Mucosa of gallbladder (tissue), 1 donor: ENCODE data around the gene KRT2. TPM values are rescaled to one million over a fixed set of nuclear protein-coding genes. Genes with fewer than 3 reads are reported as not detected.

Source experiments
- DNase-seq: peaks from one replicate; pipeline ENCODE4 v3.0.0-alpha.2; 2020; ENCODE audit warnings: low spot score
- total RNA-seq: library from RNA; stranded (reverse); gene quantifications from one replicate; pipeline ENCODE4 v1.2.1, GENCODE V29; 2021
- donor health status: DM: no; HTN: no; CAD: no.

KRT2 gene
- total RNA-seq, 1 donor from 2014 or later = not detected

DNA sequence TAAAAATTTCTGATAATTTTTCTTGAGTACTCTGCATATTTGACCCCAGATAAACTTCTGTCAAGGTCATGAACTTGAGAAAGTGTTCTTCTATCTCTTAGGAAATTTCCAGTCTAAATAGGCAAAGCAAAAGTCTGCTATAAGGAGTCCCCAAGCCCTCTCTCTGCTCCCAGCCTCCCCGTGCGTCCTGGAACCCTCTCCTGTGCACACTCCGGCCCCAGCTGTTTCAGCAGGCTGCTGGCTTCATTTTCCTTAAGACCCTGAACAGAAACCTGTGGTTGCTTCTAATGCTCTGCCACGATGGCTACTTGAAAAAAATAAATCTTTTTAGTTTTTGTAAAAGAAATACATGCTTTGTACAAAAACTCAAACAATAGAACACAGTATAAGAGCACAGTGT lies 14.7 kb downstream of the KRT2 start:
- DNase-seq = no peak

DNA sequence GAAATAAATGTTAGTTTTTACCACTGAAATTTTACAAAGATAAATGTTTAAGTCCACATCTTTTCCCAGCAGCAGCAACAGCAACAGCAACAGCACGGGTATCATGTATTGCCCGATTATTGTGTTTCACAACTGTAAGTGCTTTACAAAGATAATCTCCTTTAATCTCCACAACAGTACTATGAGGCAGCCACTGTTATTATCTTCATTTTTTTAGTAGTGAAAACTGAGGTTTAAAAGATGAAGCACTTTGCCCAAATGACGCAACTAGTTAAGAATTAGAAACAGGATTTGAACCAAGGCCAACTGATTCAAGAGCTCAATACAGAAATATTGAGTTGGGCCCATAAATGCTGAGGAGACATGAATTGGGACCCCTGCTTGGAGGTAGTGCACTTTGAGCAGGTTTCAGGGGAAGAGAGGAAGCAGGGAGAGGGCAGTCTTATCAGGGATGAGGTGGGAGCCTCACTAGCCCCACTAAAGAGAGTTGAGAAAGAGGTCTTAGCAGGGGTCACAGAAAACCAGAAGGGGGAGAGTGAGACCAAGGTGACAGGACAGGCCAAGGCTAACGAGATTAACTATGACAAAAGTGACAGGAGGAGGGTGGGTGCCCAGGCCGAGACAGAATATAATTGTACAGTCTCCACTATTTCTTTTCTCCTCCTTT lies 15.3 kb downstream of the KRT2 start:
- no peak for DNase-seq

DNA sequence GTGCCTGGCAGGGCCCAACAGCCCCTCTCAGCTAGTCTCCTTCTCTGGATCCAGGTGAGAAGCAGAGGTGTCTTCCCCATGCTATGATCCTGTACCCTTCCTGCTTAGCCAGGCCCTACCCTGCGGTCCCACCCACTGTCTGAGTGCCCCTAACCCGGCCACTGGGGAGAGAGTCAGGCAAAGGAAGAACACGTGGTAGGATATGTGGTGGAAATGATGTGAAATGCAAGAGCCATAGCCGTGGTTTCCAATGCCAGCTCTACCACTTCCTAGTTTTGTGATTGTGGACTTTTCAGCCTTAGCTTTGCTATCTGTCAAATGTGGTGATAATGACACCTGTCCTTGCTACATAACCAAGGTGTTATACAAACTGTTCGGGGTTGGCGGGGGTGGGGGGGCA lies 15.8 kb downstream of the KRT2 start:
- DNase-seq = no peak

DNA sequence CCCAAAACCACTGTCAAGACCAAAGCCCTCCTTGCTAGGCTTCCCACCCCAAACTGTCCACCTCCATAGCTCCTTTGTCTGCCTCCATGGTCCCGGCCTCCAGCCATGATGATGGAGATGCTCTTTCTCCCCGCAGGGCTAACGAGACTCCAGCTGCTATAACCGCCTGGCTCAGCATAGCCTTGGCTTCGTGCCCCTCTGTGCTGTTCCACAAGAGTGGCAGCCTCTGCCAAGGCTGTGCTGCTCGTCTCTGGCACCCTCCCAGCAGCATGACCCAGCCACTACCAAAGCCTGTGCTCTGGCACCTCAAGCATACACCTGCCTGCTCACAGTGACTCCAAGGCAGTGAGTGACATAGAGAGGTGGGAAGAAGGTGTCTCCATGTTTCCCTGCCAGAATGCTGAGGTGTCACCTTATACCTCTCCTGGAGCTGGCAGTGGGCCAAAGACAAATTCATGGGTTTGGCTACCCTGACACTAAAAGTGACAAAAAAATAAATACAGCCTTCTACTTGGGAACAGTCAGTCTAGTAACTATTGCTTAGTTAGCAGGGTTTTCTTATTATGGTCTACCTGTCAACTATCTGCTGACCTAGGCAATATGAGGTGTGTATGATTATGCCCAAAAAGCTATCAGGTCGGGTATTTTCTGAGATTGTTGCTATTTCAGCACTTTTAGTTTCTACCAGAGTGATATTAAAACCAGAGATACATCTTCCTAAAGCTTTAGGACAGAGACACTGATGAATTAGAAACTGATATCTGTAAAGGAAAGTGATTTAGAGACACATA lies 17.6 kb downstream of the KRT2 start:
- no peak for DNase-seq

DNA sequence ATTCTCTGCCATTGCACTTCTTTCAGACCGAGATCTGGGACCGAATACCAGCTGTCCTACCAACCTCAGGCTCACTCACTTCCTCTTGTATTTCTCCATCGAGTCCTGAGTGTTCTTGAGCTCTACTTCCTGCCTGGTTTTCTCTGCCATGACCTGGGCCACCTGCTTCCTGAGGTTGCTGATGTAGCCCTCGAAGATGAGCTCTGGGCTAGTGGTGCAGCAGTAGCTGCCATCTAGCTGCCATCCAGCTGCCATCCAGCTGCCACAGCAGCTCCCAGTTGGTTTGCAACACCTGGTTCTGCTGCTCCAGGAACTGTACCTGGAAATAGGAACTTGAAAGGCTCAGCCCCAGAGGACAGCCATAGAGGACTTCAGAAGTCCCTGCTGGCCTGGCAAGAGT lies 18.6 kb downstream of the KRT2 start:
- DNase-seq = no peak

DNA sequence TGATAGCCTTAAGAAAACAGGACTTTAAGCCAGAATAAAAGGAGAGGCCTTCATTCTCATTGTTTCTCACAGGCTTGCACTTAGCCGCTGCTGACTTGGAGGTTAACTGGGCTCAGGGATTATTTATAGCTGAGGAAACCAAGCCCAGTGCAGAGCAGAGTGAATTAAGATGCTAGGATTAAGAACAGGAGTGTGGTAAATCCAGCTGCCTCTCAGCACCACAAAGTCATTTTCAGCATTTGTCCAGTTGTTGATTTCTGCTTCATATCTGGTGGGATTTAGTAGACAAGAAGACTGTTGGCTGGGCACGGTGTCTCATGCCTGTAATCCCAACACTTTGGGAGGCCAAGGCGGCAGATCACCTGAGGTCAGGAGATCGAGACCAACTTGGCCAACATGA lies 19.4 kb downstream of the KRT2 start:
- DNase-seq = no peak

DNA sequence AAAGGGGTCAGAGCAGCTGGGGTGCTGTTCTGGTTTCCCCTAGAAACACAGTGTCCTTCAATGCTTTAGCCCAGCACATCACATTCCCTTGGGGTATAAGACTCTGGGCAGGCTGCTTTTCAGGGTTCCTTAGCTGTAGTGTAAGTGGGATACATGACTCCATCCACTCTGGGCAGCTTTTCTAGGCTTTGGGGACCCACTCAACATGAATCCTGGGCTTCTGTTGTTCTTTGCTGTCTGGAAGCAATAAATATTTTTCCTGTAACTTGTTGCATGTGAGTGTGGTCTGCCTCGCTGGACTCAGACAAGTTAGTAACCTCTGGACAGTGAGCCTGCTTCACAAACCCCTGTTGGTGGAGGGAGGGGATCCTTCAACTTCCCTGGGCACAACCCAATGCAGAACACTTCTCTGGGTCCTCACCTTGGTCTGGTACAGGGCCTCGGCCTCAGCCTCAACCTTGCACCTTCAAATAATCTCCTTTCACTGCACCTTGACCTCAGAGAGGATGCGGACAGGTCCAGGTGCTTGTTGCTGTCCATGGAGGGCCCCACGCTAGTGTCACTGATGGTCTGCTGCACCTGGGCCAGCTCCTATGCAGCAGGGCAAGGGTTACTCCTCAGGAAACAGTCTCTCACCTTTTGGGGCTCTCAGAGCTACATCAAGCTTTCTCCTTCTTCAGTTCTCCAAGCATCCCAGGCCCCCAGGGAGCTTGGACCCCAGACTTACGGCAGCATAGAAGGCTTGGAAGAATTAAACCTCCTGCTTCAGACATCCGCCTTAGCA lies 20.1 kb downstream of the KRT2 start:
- DNase-seq = no peak

DNA sequence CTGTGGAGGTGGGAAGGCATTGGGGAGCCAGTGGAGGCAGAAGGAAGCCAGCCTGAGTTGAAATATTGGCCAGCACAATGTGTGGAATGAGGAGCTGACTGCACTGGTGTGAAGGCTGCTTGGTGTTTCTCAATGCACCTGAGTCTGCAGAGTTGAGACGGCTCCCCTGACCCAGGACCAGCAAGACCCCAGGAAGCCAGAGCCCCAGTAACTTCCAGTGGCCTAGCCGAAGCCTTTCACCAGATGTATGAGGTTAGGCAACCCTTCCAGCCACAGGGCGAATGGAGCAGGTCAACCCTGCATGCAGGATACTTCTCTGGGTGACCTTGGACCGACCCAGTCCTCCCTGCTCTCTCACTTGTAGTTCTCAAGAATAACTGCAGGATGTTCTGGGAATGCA lies 20.7 kb downstream of the KRT2 start:
- DNase-seq = no peak

DNA sequence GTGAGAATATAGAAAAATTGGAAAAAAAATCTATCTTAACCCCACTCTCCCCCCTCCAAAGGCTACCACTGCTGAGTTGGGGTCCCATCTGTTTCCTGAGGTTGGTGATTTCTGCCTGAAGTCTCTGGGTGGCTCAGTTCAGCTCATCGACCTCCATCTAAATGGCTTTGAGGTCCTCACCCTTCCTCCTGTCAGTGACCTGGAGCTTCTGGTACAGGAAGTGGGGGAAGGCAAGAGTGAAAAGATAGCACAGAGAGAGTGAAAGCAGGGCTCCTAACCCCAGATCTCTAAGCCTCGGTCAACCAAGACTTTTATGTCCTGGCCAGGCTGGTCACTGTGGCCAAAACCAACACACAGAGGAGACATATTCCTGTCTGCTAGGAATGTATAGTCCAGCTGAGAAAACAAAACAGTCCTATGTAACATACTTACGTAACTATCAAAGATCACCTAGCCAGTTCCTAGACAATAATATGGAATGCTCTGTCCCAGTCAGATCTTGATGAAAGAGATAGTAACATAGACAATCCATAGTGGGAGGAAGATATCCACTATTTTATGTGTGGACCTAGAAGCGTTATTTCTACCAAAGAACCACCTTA lies 21.3 kb downstream of the KRT2 start:
- no peak for DNase-seq

DNA sequence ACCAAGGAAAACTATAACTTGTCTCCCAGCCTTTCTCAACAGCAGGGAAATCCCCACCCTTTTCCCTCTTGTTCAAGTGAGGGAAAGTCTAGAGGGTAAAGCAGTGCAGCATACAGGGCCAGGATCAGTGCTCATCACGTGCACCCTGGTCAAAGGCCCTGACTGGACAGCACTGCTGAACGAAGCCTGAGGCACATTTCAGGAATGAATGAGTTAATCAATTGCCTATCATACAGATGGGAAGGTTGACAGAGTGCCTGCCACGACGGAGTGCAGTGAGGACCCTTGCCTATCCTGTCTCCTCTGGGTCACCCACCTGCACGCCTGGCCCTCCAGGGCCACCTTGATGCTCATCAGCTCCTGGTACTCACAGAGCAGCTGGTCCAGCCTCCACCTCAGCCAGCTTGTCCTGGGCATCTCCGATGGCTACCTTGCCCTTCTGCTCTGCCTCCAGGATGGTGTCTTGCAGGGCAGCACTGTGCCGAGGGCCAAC lies 22.0 kb downstream of the KRT2 start:
- no peak for DNase-seq

DNA sequence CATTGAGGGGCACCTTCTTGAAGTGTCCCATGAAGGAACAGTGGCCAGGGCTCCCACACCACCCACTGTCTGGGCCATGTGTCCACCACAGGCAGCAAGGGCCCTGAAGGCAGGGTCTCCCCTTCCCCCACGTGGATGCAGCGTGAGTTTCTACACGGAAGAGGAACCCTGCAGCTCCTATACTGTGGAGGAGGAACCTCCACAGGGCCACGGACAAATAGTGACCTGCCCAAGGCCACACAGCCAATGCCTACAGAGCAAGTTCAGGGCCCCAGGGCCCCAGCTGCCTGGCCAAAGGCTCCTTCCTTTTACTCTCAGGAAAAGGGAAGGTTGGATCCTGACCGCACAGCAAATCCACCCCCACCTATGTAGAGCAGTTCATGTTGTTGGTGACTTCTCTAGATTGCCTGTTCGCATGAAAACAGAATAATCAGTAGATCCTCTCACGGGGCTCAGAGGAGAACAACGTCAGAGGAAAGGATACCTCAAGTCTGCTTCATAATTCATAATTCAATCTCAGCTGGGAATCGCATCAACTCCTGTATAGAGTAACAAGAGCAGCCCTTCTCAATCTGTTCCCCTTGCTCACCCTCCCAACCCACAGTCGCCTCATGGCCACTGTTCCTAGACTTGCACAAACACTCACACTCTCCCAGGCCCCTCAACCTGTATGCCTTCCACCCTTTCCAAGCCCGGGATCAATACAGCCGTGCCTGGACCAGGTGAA lies 22.6 kb downstream of the KRT2 start:
- peak; percentile 2 for DNase-seq

DNA sequence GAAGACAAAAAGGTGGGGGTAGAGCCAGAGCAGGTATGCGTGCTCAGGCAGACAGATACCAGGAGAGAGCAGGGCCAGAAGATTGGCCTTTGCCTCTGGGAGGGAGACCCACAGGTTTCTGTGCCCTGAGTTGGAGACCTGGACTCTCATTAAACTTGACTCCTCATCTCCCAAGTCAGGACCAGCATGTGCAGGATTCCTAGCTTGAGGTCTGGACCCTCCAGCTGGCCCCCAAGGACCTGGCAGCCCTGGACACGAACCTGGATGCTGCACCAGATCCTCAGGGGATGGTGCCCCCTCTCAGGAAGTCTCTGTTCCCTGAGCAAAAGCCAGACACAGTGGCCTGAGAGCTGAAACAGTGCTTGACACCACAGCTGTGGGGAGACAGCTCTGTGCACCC lies 23.2 kb downstream of the KRT2 start:
- no peak for DNase-seq

DNA sequence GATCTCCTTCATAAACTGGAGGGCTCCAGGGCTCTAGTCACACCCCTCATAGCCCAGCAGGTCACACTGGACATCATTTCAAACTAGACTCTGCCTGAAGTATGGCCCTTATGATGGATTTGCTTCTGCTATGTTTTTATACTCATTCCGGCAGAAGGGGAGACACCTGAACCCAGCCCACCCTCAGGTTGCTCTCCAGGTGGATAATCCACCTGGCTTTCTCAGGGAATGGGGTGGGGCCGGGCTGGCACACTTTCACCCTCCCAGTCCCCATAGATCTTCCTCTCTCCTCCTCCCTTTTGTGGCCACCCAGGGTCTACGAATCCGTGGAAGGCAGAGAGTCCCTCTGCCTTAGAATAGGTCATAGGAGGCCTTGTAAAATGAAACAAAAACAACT lies 23.9 kb downstream of the KRT2 start:
- no peak for DNase-seq

DNA sequence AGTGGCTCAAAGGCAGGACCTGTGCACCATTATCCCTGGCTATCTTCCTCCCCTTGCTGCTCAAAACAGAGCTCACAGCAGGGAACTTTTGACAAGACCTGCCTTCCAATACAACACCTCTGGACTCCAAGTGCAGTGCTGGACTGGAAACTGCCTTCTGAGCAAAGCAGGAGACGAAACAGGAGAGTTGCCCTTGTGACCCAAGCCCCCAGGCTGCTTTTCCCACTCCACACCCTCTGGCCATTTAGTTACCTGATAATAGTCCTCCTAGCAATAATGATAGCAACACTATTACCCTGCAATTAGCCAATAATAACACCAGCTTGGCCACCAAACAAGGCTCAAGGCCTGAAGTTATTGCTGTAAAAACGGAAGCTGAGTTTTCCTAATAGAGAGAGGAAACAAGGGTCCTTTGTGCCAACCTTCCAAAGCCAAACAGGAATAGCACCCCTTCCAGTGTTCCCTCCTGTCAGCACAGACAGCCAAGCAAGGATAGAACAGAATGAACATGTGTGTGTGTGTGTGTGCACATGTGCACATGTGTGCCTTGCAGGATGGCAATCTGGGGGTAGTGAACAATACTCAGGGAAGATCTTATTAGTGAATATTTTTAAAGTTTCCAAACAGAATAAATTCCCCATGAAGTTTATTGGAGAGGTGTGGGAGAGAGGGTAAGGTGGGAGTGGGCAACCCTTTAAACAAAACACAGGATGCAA lies 24.5 kb downstream of the KRT2 start:
- no peak for DNase-seq

DNA sequence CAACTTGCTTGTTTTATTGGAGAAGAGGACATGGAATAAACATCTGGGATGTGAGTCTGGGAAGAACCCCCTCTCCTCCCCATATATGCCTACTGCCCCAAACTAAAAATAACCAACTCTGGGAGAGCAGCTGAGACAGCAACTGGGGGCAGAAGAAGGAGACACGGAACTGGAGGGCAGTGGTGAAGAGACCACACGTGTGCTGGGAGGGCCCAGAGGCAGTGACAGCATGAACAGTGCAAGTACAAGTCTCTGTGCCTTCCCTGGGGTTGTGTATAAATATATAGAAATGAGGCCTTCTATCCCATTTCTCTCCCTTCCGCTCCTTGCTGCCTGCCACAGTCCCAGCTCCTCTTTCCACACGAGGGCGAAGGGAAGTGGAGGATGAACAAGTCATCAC lies 29.7 kb downstream of the KRT2 start:
- no peak for DNase-seq

DNA sequence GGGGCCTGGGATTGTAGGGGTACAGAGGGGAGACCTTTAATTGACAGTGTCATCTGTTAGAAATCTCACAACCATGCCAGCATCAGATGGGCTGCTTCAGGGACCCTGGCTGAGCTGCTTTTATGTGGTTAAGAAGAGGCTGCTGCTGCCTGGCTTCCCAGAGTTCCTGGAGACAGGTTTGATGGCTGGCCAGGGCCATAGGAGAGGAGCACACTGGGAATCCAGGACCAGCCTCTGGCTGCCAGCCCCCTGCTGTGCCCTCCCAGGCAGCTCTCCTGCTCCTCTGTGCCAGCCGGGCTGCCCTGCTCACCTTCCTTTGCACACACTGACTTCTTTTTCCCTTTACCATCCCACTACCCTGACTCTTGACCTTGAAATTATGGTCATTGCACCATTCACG lies 33.1 kb downstream of the KRT2 start:
- DNase-seq = no peak

DNA sequence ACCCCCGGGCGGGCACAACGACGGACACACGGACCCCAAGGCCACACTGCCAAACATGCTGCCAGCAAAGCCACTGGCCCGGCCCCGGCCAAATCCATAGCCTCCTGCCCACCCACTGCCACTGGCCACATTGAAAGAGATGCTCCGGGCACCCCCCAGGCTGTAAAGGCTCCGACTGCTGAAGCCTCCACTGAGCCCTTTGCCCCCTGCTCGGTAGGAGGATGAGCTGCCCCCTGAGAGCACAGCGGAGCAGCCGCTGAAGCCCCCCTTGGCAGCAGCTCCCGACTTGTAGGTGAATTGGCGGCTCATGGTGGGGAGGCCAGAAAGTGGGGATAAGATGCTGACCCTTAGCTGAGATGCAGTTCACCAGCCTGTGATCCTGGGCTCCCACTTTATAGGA lies 33.8 kb downstream of the KRT2 start, which contains the start of gene KRT73:
KRT73 (minus strand) TSS at position 344 of the 400 bp plus-strand sequence; CDS start at position 309, 35 bp downstream.
- DNase-seq = no peak

DNA sequence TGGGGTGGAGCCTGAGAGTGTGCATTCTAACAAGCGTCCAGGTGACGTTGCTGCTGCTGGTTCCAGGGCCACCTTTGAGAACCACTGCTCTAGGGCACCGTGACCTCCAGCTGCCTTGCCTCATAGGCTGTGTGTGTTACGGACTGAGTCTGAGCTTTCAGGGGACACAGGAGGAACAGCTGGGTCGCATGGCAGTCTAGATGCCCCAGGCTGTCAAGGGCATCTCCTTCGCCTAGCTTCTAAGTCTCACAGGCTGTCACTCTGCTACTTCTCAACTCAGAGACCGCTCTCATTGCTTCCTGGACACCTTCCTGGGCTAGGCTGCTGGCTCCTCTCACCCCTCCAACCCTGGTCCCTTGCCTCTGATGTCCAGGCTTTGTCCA lies 34.6 kb downstream of the KRT2 start:
- DNase-seq = no peak

DNA sequence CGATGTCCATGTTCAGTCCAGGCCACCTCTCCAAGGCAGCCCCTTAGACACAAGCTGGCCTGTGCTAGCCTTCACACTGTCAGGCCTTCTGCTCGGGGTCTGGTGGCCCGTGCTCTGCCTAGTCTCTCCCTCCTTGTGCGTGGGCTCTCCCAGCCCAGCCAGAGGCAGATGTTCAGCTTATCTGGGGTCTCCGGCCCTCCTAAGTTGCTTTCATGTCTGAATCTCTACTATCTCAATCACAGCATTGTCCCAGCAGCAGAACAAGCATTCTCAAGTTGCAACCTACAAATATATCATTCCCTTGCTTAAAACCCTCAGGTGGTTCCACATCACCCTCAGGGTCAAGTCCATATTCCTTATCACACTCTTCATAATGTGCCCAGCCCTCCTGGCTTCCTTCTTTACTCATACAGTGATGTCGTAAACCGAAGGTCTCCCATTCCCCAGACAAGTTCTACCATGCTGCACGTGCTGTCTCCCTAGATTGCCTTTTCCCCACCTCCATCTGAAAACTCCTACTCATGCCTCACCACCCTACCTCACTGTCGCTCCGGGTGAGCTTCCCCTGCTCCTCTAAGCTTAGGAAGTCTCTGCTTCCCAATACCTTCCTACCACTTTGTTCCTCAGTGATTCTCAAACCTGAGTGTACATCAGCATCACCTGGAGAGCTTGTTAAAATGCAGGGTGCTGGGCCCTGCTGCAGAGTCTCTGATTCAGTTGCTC lies 35.2 kb downstream of the KRT2 start:
- no peak for DNase-seq

DNA sequence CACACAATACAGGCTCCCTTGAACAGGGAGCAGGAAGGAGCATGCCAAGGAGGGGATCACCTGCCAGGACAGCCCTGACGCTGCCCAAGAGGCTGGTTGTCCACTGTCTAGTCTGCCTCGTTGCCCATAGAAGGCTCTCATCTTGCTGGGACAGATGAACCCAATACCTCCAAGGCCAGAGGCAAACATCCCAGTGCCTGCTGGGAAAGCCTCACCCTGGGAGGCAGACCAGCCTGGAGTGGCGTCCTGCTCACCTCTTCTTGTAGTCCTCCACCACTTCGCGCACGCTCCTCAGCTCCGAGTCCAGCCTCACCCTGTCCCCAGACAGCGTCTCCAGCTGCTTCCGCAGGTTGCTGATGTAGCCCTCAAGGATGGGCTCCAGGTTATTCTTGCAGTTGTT lies 36.1 kb downstream of the KRT2 start:
- DNase-seq = no peak
